Retinal pigment epithelial cell (primary cell): ENCODE measurements around the gene FBXW12.

Experiments used
- DNase-seq: peaks from one replicate; pipeline ENCODE4 v3.0.0-alpha.2; 2010; ENCODE audit warnings: low read depth
- H3K4me3 ChIP-seq: 2 replicates; pipeline ENCODE4 v1.5.1; 2011; ENCODE audit warnings: mild to moderate bottlenecking, low read length, control low read depth, moderate library complexity
- CTCF ChIP-seq: conservative IDR thresholded peaks from 2 replicates; pipeline ENCODE4 v1.5.1; 2011; ENCODE audit warnings: low read depth, low read length, control low read depth, inconsistent platforms

Gene FBXW12

GRCh38 chr3:48344867-48345507 lies 27.0 kb upstream of the FBXW12 start:
- no peak overlapping the region for H3K4me3 ChIP-seq
- TF ChIP-seq CTCF: no peak
- no peak for DNase-seq

- TF ChIP-seq CTCF: no peak
- DNase-seq: no peak
These were observed 26.0 kb upstream of the FBXW12 start for GRCh38 chr3:48345946-48346572.

GRCh38 chr3:48347500-48347899 lies 24.5 kb upstream of the FBXW12 start:
- DNase-seq: no peak
- TF ChIP-seq CTCF: no peak

More at GRCh38 chr3:48345946-48346572, 26.0 kb upstream of the FBXW12 start:
- H3K4me3 ChIP-seq: no peak overlapping the region

GRCh38 chr3:48352546-48352945 lies 19.5 kb upstream of the FBXW12 start:
- no peak overlapping the region for H3K4me3 ChIP-seq
- peak; percentile 14 for DNase-seq
- no peak for TF ChIP-seq CTCF

More at GRCh38 chr3:48347500-48347899, 24.5 kb upstream of the FBXW12 start:
- H3K4me3 ChIP-seq: no peak overlapping the region

- no peak for DNase-seq
- no peak overlapping the region for H3K4me3 ChIP-seq
- TF ChIP-seq CTCF: no peak
These were observed 18.0 kb upstream of the FBXW12 start for GRCh38 chr3:48353987-48354386.

GRCh38 chr3:48356419-48356818 lies 15.6 kb upstream of the FBXW12 start:
- DNase-seq: no peak
- H3K4me3 ChIP-seq: no peak overlapping the region
- no peak for TF ChIP-seq CTCF

- no peak overlapping the region for H3K4me3 ChIP-seq
- no peak for DNase-seq
- TF ChIP-seq CTCF: no peak
These were observed 10.1 kb upstream of the FBXW12 start for GRCh38 chr3:48361928-48362327.
